ENCODE results near the gene CHML. TPM values are rescaled to one million over a fixed set of nuclear protein-coding genes. Genes with fewer than 3 reads are reported as not detected.

Gene CHML
- total and polyA plus RNA-seq, 10 of the 15 experiments (the other 5 are each of a cell fraction or from before 2014, with no cell fraction given), result 2.0 to 15.5 (median 6.0) TPM

- TF ChIP-seq PKNOX1 (IDR thresholded peaks at IDR 0.05), result no peak
Observed at GRCh38 chr1:241637604-241638003, 2.6 kb downstream of the CHML start (continued).

- no peaks in the 10 kb centered on the region for H4K20me1 ChIP-seq (ENCODE audit: control insufficient read depth, insufficient read depth)
- DNase-seq (ENCODE audit: low read depth, low spot score) (no peak), ATAC-seq (no peak), FAIRE-seq (no peak)
- peaks cover 39% of the 10 kb centered on the region for H3K79me2 ChIP-seq (ENCODE audit: control insufficient read depth, insufficient read depth, low read length)
- no peak overlapping the region for H3K27ac ChIP-seq (ENCODE audit: control insufficient read depth, insufficient read depth)
- POLR2A ChIA-PET, result no interaction called here
- in situ Hi-C loops (cut with MboI), result no loop called here
- SMC1A ChIA-PET (ENCODE audit: uncharacterized antibody, unreplicated experiment), result interaction anchor here (1.0 to 2.4 kb wide), 2 partner anchors 11 to 26 kb away, joined by 3 to 7 read pairs; no protein-coding TSS in a partner anchor
- no peaks in the 10 kb centered on the region; a peak in 1 of 4 replicates for H3K36me3 ChIP-seq (ENCODE audit: control insufficient read depth in 2 of 2, insufficient read depth in 2 of 2, low read length in 1 of 2)
- H3K9me3 ChIP-seq (replicated peaks; ENCODE audit: control insufficient read depth, insufficient read depth, low read length), result no peaks in the 10 kb centered on the region
- TF ChIP-seq GATAD2B (conservative IDR thresholded peaks at IDR 0.05; ENCODE audit: low read depth) (no peak), ZNF217 (IDR thresholded peaks at IDR 0.05) (no peak), GABPA (IDR thresholded peaks at IDR 0.05; ENCODE audit: low read depth) (no peak), TARDBP (IDR thresholded peaks at IDR 0.05; ENCODE audit: borderline replicate concordance) (no peak), EED (IDR thresholded peaks at IDR 0.05; ENCODE audit: low read depth) (no peak), SUZ12 (IDR thresholded peaks at IDR 0.05; ENCODE audit: unreplicated experiment) (no peak), RELA (IDR thresholded peaks at IDR 0.05; ENCODE audit: borderline replicate concordance, partially characterized antibody) (no peak), BRCA1 (IDR thresholded peaks at IDR 0.05; ENCODE audit: low read depth, low read length) (no peak), PAX5 (IDR thresholded peaks at IDR 0.05; ENCODE audit: borderline replicate concordance, low read depth, low read length) (no peak), ATF2 (IDR thresholded peaks at IDR 0.05; ENCODE audit: low read length) (no peak), HCFC1 (IDR thresholded peaks at IDR 0.05; ENCODE audit: low read length) (no peak), MTA3 (IDR thresholded peaks at IDR 0.05; ENCODE audit: borderline replicate concordance, low read length) (no peak), POLR2A (IDR thresholded peaks at IDR 0.05; ENCODE audit: low read depth, low read length) (no peak), RAD51 (IDR thresholded peaks at IDR 0.05) (no peak), NBN (IDR thresholded peaks at IDR 0.05) (no peak), MYC (IDR thresholded peaks at IDR 0.05; ENCODE audit: insufficient read depth, insufficient read length, insufficient replicate concordance, low read length, severe bottlenecking) (no peak), ZSCAN29 (IDR thresholded peaks at IDR 0.05) (no peak), ZBED1 (IDR thresholded peaks at IDR 0.05; ENCODE audit: borderline replicate concordance) (no peak), USF2 (IDR thresholded peaks at IDR 0.05; ENCODE audit: borderline replicate concordance, low read depth, low read length) (no peak), SRF (IDR thresholded peaks at IDR 0.05; ENCODE audit: low read depth in 2 of 2, low read length in 2 of 2) (no peak)
- BruUV-seq (replicated peaks), result no TSS peak
- H3K27me3 ChIP-seq (replicated peaks in 1 of 2; ENCODE audit: control insufficient read depth in 2 of 2, insufficient read depth in 2 of 2, low read length in 1 of 2), result no peaks in the 10 kb centered on the region
- CTCF ChIA-PET, result interaction anchor here (1.7 kb wide), 1 partner anchor 10 kb away, joined by 4 read pairs; no protein-coding TSS in a partner anchor
- H3K4me1 ChIP-seq (ENCODE audit: control insufficient read depth, insufficient read depth, low read length), result peaks cover 10% of the 10 kb centered on the region
- no peak overlapping the region for H3K9ac ChIP-seq (ENCODE audit: control insufficient read depth, insufficient read depth, low read length)
- intact Hi-C loops (cut with micrococcal nuclease; ENCODE audit: unreplicated experiment), result loop anchor here (5.0 kb wide), 1 partner anchor 210 kb away; the partner anchor contains the start of gene EXO1
- no peak overlapping the region for H2AFZ ChIP-seq (ENCODE audit: control insufficient read depth, low read depth, low read length)
- peak overlapping the region; percentile 94 for H3K4me3 ChIP-seq
- RAD21 ChIA-PET (ENCODE audit: unreplicated experiment), result no interaction called here
- H3K4me2 ChIP-seq (ENCODE audit: control insufficient read depth, insufficient read depth), result peak overlapping the region; percentile 87
Observed at GRCh38 chr1:241637046-241637590, 3.1 kb downstream of the CHML start.

All from GM12878 (cell line).